22Rv1 (cell line): ENCODE results near the gene PLD4.

Source experiments
- ZFX ChIP-seq: fragments of 450-650 bp; IDR thresholded peaks from 2 replicates; pipeline ENCODE4 v1.6.1; 2017; ENCODE audit warnings: antibody characterized with exemption, borderline replicate concordance
- TF ChIP-seq, protein P1 (sequence below): fragments of 450-650 bp; IDR thresholded peaks from 2 replicates; pipeline ENCODE4 v1.5.1; 2017; ENCODE audit warnings: mild to moderate bottlenecking

DNA sequence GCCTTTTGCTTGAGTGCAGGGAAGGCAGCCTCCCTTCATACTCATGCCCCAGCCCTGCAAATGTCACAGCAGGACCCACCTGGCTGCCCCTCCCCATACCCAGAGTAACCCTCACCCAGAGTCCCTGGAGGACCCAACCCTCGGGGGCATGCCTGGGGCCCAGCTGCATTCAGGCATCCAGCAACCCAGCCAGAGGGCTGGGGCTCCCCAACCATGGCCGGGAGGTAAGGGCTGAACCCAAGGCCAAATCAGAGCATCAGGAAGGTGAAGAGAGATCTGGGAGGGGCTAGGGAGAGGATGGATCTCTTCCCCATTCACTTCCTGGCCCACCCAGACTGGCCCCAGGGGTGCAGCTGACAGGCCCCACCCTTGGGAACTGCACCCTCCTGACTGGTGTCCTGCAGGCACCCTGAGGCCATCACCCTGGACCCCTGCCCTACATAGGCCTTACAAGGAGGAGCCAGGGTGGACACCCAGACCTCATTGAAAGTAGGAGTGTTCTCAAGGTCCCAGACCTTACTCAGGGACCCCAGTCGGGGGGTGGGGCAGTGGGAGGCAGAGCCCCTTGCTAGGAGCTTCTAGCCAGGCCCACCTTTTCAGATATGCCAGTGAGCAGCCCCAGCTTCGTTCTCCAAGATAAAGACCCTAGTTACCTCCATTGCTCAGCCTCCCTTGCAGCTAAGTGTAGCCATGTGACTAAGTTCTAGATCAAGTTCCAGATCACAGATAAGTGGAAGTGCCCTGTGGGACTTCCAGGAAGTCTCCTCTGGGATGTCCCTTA, 849 bp upstream of the PLD4 start:
- TF ChIP-seq, protein P1, sequence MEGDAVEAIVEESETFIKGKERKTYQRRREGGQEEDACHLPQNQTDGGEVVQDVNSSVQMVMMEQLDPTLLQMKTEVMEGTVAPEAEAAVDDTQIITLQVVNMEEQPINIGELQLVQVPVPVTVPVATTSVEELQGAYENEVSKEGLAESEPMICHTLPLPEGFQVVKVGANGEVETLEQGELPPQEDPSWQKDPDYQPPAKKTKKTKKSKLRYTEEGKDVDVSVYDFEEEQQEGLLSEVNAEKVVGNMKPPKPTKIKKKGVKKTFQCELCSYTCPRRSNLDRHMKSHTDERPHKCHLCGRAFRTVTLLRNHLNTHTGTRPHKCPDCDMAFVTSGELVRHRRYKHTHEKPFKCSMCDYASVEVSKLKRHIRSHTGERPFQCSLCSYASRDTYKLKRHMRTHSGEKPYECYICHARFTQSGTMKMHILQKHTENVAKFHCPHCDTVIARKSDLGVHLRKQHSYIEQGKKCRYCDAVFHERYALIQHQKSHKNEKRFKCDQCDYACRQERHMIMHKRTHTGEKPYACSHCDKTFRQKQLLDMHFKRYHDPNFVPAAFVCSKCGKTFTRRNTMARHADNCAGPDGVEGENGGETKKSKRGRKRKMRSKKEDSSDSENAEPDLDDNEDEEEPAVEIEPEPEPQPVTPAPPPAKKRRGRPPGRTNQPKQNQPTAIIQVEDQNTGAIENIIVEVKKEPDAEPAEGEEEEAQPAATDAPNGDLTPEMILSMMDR, result no peak
- TF ChIP-seq ZFX, result no peak
